OCI-LY1 (cell line): ENCODE results near the gene SYNJ1.

ENCODE experiments used
- CTCF ChIP-seq: fragments of 200-600 bp; sonication (generic), shearing (Covaris generic); IDR thresholded peaks from 2 replicates; pipeline ENCODE4 v1.5.1; 2017; ENCODE audit warnings: mild to moderate bottlenecking, antibody characterized with exemption, low read length, moderate library complexity, mixed read lengths
- EZH2 ChIP-seq: fragments of 200-600 bp; sonication (generic), shearing (Covaris generic); IDR thresholded peaks from 2 replicates; pipeline ENCODE4 v1.8.0; 2017; ENCODE audit warnings: borderline replicate concordance, mixed run types, mild to moderate bottlenecking, antibody characterized with exemption, low read length, moderate library complexity, mixed read lengths

DNA sequence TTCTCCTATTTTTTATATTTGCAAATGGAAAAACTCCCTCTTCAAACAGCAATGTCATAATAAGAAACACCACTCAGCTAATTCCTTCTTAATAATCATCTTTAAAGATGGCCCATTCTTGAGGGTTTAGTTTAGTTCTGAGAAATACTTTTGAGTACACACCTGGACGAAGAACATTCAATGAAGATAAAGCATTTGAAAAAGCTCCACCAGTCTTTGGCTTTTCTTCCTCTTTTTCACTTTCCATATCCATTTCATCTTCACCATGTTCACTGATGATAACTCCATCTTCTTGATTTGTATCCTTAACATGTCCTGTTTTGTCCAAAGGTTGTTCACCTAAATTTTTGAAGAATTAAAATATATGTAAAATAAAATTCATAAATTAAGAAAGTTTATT, 36.4 kb upstream of the SYNJ1 start:
- TF ChIP-seq CTCF (no peak), EZH2 (no peak)
